NB4 (cell line): Measurements from ENCODE around the gene CISD3.

ENCODE experiments used
- CTCF ChIP-seq: IDR thresholded peaks from one replicate; pipeline ENCODE4 v1.5.1; 2012; ENCODE audit warnings: low read depth, low read length
- MYC ChIP-seq: IDR thresholded peaks from 2 replicates; pipeline ENCODE4 v1.6.1; 2011; ENCODE audit warnings: low read depth, low read length
- POLR2A ChIP-seq: IDR thresholded peaks from 2 replicates; pipeline ENCODE4 v1.6.1; 2011; ENCODE audit warnings: mild to moderate bottlenecking; ENCODE audit not compliant: insufficient read length; ENCODE audit errors: extremely low read depth

- no peak for TF ChIP-seq CTCF
- TF ChIP-seq POLR2A: no peak
- TF ChIP-seq MYC: no peak
Measured at GRCh38 chr17:38697061-38697820, 32.9 kb upstream of the CISD3 start.
